HEK293 (cell line): ENCODE results near the gene CFAP410.

Experiments
- CTCF ChIP-seq: fragments of 450-650 bp; formaldehyde crosslinking; IDR thresholded peaks from 2 replicates; pipeline ENCODE4 v1.5.1; 2016; ENCODE audit warnings: missing biosample characterization, missing genetic modification characterization
- FEZF1 ChIP-seq: fragments of 450-650 bp; formaldehyde crosslinking; IDR thresholded peaks from 2 replicates; pipeline ENCODE4 v1.5.1; 2016; ENCODE audit warnings: missing biosample characterization, missing genetic modification characterization
- MYNN ChIP-seq: fragments of 450-650 bp; formaldehyde crosslinking; IDR thresholded peaks from 2 replicates; pipeline ENCODE4 v1.5.1; 2016; ENCODE audit warnings: missing biosample characterization, missing genetic modification characterization, borderline replicate concordance
- WT1 ChIP-seq: fragments of 450-650 bp; formaldehyde crosslinking; IDR thresholded peaks from 2 replicates; pipeline ENCODE4 v1.5.1; 2016; ENCODE audit warnings: missing biosample characterization, missing genetic modification characterization
- YY1 ChIP-seq: fragments of 450-650 bp; formaldehyde crosslinking; IDR thresholded peaks from 2 replicates; pipeline ENCODE4 v1.5.1; 2018; ENCODE audit warnings: missing biosample characterization, missing genetic modification characterization
- ZNF274 ChIP-seq, 2 experiments: fragments of 200-500 bp in 1 of 2; fragments of 450-650 bp in 1 of 2; sonication (Bioruptor generic) in 1 of 2; formaldehyde crosslinking in 1 of 2; IDR thresholded peaks; 2 replicates each; pipeline versions ENCODE4 v1.5.1 to v1.6.1; 2014 to 2016; ENCODE audit warnings: borderline replicate concordance in 1 of 2, inconsistent platforms in 1 of 2, low read length in 1 of 2, missing biosample characterization in 1 of 2, missing genetic modification characterization in 1 of 2
- ZNF302 ChIP-seq: fragments of 450-650 bp; formaldehyde crosslinking; IDR thresholded peaks from 2 replicates; pipeline ENCODE4 v1.5.1; 2016; ENCODE audit warnings: missing biosample characterization, missing genetic modification characterization, low read depth
- ZNF416 ChIP-seq: fragments of 450-650 bp; formaldehyde crosslinking; IDR thresholded peaks from 2 replicates; pipeline ENCODE4 v1.5.1; 2016; ENCODE audit warnings: missing biosample characterization, missing genetic modification characterization
- ZNF549 ChIP-seq: fragments of 450-650 bp; IDR thresholded peaks from 2 replicates; pipeline ENCODE4 v1.5.1; 2018; ENCODE audit warnings: missing biosample characterization, missing genetic modification characterization, mild to moderate bottlenecking, inconsistent platforms, moderate library complexity
- ZNF561 ChIP-seq: fragments of 450-650 bp; IDR thresholded peaks from 2 replicates; pipeline ENCODE4 v1.5.1; 2018; ENCODE audit warnings: missing biosample characterization, missing genetic modification characterization, borderline replicate concordance
- TF ChIP-seq, protein P1 (sequence below): fragments of 450-650 bp; formaldehyde crosslinking; optimal IDR thresholded peaks from 2 replicates; pipeline ENCODE3; 2016; ENCODE audit warnings: missing biosample characterization, mild to moderate bottlenecking, missing genetic modification characterization
- TF ChIP-seq, protein P2 (sequence below): fragments of 450-650 bp; formaldehyde crosslinking; IDR thresholded peaks from 2 replicates; pipeline ENCODE4 v1.5.1; 2016; ENCODE audit warnings: missing biosample characterization, missing genetic modification characterization

- TF ChIP-seq CTCF (tag by site-specific recombination) (no peak), FEZF1 (tag by site-specific recombination) (no peak), ZNF274 (IDR thresholded peaks at IDR 0.05; ENCODE audit: low read length) (no peak), ZNF274 (tag by site-specific recombination; IDR thresholded peaks at IDR 0.05; ENCODE audit: borderline replicate concordance) (no peak), ZNF549 (no peak), YY1 (tag by site-specific recombination) (no peak), MYNN (tag by site-specific recombination) (no peak), WT1 (tag by site-specific recombination) (no peak), ZNF561 (tag by site-specific recombination) (no peak), ZNF302 (tag by site-specific recombination) (no peak), ZNF416 (tag by site-specific recombination) (no peak)
- TF ChIP-seq, protein P1, sequence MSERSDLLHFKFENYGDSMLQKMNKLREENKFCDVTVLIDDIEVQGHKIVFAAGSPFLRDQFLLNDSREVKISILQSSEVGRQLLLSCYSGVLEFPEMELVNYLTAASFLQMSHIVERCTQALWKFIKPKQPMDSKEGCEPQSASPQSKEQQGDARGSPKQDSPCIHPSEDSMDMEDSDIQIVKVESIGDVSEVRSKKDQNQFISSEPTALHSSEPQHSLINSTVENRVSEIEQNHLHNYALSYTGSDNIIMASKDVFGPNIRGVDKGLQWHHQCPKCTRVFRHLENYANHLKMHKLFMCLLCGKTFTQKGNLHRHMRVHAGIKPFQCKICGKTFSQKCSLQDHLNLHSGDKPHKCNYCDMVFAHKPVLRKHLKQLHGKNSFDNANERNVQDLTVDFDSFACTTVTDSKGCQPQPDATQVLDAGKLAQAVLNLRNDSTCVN (tag by site-specific recombination) = no peak
- TF ChIP-seq, protein P2, sequence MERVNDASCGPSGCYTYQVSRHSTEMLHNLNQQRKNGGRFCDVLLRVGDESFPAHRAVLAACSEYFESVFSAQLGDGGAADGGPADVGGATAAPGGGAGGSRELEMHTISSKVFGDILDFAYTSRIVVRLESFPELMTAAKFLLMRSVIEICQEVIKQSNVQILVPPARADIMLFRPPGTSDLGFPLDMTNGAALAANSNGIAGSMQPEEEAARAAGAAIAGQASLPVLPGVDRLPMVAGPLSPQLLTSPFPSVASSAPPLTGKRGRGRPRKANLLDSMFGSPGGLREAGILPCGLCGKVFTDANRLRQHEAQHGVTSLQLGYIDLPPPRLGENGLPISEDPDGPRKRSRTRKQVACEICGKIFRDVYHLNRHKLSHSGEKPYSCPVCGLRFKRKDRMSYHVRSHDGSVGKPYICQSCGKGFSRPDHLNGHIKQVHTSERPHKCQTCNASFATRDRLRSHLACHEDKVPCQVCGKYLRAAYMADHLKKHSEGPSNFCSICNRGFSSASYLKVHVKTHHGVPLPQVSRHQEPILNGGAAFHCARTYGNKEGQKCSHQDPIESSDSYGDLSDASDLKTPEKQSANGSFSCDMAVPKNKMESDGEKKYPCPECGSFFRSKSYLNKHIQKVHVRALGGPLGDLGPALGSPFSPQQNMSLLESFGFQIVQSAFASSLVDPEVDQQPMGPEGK (tag by site-specific recombination) = no peak
Observed at GRCh38 chr21:44374601-44375280, 35.6 kb upstream of the CFAP410 start.
